NCI-H1694 treated with DMSO at 0.1 percent for 48 hours (cell line): ENCODE results near the gene NCAM1.

Source experiments
- DNase-seq: peaks from one replicate; lab custom pipeline; 2025; lab: John Stamatoyannopoulos, UW

NCAM1 gene

GRCh38 chr11:113131036-113131775 is 170.0 kb downstream of the NCAM1 start:
- no peak for DNase-seq

GRCh38 chr11:113133071-113133470 is 171.9 kb downstream of the NCAM1 start:
- DNase-seq = no peak

DNA sequence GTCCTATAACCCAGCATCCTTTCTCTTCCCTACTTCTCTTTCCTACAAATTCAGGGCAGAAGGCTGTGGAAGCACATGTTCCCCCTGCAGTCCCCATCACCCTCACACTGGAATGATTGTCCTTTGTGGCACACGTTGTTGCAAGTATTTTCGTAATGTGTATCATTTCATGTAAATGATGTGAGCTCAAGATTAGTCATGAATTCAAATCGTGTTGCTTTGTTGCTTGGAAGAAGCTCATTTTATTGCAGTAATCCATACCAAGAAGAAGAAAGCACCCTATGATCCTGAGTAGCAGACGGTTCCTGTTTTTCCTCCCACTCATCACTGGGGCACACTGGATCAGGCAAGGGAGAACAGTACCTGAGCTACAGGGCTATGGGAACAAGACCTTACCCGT is 173.4 kb downstream of the NCAM1 start:
- no peak for DNase-seq

DNA sequence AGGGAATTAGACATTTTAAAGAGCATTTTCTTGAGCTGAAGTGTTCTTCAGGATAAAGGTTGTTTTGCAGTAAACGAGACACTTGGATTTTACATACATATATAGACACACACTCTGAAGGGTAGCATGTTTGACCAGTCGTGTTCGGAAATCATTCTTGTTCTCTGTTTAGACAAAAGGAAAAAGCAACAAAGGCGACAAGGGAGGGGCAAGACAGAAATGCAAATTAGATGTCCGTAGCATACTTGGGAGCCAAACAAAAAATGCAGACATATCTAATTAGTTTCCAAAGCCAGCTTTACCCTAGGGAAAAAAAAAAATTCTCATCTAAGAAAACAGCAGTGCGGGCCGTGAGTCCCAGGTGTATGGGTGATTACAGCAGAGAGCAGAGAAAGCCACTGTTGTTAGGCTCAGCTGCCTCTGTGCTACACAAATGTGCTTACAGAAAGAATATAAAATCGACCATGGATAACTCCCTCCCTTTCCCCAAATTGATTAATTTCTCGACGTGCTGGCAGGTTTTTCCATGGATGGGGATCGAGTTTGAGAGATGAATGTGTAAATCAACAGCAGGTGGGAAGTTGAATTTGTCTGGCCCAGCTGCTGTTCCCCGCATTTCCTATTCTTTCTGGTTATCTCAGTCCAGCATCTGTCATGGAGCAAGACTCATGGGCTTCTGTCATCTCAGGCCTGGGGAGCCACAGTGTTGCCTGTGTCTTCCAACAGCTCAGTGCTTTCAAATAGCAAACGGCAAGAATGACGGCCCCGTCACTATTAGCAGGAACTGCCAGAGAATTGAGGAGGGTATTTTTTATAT is 176.7 kb downstream of the NCAM1 start:
- no peak for DNase-seq

DNA sequence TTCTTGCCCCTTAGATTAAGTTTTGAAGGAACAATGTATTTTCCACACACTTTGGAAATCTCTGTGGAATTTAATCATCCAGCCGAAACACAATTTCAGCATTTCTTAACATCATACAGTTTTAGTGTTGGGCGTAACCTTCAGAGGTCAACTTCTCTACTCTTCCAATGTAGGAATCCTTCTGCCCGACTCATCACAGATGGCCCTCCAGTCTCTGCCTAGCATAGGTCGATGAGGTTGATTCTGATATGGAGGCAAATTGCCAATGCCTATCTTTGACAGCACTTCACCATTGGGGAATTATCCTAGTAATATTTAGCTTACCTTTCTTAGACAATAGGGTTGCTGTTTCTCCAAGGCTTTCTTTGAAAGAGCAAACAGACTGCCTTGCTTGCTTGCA is 177.5 kb downstream of the NCAM1 start:
- no peak for DNase-seq

DNA sequence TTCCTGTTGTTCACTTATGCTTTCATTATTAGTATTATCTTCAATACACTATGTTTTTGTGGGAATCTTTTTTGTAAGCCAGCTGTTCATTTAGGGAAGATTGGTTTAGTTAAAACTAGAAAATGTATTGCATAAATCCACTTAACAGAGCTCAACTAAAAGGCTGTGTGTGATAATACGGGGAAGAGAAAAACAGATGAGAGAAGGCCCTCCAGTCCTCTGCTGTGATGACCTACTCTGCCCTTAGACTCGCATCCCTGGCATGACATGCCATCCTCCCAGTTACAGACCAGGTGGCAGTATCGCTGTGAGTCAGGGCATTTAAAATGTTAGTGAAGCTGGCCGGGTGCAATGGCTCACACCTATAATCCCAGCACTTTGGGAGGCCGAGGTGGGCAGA is 179.8 kb downstream of the NCAM1 start:
- DNase-seq = no peak

GRCh38 chr11:113142508-113142907 is 181.3 kb downstream of the NCAM1 start:
- no peak for DNase-seq

DNA sequence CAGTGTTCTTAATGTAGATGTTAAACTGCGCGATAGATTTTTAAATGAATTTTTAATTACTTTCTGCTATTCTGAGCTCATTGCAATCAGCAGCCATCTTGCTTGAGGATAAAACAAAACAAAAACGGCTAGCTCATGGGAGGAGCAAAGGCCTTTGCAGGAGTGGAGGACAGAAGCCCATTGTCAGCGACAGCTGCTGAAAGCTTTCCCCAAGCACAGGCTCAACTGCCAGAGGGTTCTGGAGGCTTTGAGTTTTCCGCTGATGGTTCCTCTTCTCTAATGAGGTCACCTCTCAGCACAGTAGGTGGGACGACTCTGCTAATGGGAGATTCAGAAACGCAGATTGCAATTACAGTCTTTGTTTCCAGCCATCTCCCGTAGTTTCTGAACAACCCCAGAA is 186.0 kb downstream of the NCAM1 start:
- no peak for DNase-seq

DNA sequence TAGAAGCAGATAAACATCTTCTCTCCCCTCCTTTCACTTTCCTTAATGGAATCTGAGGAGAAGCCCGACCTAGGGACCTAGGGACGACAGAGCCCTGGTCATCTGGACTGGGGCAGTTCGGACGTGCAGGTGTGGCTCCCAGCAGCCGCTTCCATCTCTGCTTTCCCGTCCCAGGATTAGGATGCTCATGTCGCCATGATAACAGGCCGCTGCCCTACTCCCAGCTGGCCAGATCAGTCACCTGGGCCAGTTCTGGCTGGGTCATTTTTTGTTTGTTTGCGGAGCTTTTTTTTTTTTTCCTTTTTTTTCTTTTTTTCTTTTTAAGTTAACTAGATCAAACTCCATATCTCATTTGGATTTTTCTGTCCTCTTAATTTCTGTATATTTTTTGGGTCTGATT is 186.9 kb downstream of the NCAM1 start:
- DNase-seq = no peak

DNA sequence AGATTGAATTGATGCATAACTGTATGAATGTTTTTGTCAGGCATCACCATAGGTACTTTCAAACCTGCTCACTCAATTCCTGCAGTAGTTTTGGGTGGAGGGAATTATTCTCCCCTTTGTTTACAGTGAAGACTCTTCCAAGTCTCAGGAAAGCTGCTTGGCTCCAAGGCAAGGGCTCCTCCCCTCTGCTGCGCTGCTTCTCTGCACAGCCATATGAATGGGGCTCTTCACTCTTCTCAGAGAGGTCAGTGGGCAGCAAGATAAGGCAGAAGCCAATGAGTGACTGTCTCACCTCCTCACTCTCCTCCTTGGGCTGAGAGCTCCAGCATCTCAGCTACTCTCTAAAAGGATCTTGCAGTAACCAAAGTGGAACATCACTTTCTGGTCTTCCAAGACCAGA is 187.4 kb downstream of the NCAM1 start:
- no peak for DNase-seq

DNA sequence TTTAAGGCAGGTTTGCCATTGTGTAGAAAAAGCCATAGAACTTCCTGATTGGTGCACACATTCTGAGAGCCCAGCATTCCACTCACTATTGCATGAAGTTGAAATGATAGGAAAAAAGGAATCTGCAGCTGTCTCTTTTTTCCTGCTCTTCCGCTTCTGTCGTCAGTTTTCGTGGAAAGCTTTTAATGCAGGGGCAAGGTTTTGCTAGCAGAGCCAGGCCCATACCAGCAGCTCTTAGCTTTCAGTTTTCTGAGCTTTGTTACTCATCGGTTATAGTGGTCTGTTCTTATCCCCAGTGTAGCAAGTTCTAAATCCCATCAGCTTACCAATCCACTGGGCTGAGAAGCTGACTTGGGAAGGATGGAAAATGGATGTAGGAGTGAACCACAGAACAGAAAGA is 190.3 kb downstream of the NCAM1 start:
- no peak for DNase-seq

DNA sequence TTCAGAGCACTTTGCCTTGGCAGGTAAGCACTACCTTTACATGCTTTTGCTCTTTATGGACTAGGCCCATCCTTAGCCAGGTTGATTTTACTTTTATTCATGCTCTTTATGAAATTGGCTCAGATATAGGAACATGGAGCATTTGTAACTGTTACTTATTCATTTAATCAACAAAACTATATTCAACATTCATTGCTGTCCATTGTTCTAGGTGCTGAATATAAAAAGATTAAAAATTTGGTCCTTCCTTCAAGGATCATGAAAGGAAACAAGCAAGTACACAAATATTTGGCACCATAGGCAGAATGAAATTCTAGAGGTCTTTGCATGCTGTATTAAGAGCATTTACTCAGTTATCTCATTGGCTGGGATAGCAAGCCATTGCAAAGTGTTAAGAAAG is 191.3 kb downstream of the NCAM1 start:
- DNase-seq = no peak

DNA sequence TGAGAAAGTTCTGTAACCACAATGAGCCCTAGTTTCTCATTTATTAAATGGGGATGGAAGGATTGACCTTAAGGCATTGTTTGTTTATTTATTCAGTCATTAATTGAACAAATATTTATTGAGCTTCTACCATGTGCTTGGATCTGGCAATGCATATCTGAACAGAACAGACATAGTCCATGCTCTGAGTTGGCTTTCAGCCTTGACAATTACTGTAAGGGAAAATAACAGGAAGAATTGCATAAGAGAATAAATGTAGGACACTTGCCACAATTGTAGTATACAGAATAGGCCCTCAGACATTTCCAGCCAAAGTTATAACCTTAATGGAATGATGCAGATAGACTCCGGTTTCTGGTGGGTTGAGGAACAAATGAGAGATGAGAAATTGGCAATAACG is 192.6 kb downstream of the NCAM1 start:
- DNase-seq = no peak

DNA sequence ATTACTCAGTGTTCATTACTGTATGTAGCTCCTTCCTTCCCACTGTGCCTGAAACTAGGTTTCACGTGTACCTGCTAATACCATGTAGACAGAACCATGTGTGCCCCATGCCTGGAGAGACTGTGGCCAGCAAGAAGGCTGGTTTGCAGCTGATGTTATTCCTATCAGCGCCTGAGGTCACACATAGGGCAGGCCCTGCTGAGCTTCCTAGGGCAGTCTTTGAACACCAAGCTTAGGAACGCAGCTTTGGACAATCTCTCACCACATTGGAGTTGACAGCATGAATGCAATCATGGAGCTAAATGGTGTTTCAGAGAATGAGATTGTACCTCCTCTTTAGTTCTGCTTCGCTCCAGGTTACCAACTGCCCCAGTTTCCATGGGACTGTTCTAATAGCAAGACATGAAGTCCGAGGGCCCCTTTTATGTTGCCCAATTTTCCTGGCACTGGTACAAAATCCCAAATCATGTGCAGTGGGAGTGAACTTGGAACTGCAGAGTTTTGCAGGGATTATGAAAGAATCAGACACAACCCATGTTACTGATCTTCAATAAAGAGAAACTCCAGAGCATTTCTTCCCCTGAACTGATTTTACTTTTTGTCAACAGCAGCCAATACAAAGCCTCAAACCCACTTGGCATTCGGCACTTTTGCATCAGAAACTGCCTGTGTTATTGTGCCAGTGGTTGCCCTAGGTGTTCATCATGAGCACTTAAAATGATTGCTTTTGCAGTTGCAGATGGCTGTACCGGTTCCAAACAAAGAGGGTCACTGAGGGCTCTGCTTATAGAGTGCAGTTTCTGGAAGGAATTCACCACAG is 199.0 kb downstream of the NCAM1 start:
- DNase-seq = no peak

DNA sequence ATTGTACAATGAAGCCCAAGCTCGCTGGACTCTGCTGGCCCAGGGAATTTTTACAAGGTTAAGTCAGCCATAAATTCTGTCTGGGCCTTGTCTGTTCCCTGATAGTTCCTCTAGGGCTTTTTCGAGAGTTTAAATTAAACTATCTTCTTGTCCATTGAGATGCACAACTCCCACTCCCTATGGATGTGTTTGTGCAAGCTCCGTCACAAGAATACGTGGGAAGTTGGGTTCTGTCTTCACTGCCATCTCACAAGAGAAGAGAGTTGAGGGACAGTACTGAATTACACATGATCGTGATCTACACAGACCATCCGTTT is 199.5 kb downstream of the NCAM1 start:
- no peak for DNase-seq

DNA sequence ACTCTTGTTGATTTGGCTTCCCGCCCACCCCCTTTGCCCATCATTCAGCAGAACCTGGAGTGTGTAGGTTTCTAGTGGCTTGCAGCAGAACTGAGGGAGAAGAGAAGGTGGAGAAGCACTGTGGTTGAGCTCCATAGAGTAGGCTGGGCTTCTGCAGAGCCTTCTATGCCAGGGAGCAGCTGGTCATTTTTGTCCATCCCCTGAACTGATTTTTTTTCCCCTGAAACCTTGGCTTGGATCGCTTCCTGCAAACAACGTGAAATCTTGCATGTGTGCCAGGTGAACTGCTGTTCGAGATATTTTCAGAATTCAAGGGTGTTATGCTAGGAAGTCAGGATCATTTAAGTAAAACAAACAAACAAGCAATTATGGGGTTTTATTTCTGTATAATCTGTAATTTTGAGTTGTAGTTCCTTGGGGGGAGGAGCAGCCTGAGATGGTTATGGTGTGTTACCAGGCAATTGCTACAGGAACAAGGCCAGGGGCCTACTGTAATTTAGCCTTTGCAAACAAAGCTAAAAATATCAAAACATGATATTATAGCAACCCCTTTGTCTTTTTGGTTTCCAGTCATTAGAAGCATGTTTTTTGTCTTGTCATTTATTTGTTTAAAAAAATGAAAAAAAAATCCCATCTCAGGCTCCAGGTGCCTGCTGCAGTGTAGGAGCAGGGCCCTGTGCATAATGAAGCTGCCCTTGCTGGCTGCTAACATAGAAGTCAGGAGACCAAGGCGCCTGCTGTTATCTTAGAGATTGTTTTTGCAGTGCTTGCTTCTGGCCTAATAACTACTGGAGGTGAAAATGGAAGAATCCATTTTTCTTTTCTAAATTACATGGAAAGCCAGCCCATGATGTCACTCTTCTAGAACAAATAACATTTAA is 200.7 kb downstream of the NCAM1 start:
- DNase-seq = no peak

DNA sequence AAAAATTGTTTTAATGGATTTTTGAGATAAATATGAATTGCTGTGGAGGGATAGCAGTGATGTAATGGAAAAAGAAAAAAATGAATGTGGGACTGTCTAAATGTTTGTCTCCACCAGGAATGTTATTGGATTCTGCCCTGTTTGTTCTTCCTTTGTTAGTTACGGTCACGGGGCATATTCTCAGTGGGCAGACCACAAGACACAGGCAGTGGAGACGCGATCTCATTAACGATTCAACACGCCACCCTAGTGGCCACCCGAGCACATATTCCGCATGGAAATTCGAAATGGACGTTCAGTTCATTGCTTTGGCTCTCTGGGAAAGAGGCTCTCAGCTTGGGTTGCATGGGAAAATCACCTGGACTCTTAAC is 201.4 kb downstream of the NCAM1 start:
- DNase-seq = no peak

- no peak for DNase-seq
Measured at GRCh38 chr11:113163291-113164030, 202.2 kb downstream of the NCAM1 start.

GRCh38 chr11:113166280-113166679 is 205.1 kb downstream of the NCAM1 start:
- no peak for DNase-seq

DNA sequence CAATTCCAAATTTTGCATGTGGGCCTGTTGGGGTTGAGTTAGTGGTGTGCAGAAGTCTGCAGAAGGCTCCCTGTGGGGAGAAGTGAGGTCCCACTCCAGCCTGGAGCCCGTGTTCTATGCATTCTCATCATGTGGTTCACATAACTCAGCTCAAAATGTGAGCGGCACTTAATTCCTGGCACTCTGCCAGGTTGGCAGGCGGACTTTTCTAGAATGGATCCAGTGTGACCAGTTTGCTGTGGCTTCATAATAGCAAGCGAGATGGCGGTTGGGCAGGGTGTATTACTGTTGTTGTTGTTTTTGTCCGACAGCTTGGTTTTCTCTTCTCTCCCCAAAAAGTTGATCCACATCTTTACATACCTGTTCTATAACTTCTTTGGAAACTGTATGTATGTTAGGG is 206.4 kb downstream of the NCAM1 start:
- DNase-seq = no peak
